ENCODE data around the gene COL24A1.

Gene COL24A1

DNA sequence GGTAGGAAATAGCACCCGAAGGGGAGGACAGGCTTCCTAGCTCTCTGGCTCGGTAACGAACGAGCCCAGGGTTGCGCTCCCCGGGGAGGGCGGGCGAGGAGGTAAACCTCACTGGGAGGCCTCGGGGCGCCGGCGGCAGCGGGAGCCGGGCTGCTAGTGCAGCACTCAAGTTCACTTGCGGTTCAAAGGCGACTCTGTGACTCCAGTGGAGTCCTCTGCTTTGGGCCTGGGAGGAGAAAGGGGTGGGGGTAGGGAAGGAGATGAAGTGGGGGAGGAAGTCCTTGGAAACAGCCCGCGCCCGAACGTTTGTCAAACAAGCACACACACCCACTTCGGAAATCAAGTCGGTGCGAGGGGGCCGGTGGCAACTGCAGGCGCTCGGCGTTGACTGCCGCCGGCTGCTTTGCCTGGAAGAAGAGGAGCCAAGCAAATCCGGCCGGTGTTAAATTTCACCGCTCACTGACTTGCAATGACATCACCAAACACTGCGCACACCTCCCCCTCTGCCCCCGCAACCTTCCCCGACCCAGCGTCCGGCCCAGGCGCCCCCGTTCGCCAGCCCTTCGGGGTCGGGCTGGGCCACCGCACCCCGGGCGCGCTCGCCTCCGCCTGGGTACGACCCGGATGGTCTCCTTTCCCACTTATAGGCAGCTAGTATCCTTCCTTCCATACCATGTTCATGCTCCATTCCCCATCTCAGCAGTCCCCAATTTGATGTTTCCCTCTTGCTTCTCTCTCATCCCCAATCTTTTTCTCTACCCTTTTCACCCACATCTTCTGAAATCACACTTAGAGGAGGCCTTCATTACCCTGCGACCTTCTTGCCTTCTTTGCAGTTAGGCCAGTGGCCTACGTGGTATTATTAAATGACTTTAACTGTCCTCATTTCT lies at the start of gene COL24A1:
COL24A1 (minus strand) TSS at position 207 of the 890 bp plus-strand sequence. CDS start 376 bp downstream, outside the sequence.
- no peak for DNase-seq

DNA sequence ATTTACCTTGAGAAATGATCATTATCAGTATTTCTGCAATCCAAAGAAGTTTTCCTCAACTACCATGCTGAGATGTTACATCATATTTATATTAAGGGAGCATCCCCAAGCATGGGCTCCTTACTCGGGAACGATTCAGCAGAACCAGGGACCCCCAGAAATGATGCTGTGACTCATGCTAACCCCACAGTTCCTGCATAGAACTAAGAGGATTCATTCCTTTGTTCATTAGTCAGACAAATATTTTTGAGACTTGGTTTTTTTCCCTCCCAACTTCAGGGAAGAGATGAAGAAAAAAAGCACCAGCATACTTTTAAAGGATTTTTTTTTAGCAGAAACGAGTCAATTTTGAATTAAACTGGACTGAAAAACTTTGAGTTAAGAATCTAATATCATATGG lies 49.2 kb upstream of the COL24A1 start:
- no peak for DNase-seq

DNA sequence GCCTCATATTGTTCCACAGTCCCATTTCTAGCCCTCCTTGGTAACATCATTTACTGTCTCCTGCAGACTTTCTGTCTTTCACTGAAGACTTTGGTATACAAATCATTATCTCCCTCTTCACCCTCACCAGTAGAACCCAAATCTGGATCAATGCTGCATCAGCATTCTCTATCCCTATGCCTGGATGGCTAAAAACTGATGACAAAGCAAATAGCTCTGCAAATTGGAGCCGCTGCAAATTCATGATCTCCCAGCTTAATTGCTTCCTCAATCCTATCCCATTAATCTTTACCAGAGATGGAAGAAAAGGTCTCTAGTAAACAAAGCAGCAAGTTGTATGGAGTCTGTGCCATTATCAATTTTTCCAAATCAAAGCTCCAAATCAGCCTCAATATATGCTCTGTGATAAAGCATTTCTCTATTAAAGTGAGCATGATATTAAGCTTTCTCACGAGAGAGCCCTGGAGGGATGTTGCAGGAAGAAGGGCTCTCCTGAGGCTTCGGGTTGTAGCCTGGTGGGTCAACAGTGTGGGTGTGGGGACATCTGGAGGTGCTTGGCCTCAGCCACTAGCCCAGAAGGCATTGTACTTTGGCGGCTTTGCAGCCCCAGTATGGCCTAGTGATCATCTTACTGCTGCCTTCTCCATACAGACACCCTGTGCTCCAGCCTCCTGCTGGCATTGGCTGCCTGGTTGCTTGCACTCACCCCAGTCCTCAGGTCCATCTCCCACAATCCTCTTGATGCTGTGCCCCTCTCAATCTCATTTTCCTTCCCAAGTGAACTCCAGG lies 46.2 kb upstream of the COL24A1 start:
- no peak for DNase-seq

DNA sequence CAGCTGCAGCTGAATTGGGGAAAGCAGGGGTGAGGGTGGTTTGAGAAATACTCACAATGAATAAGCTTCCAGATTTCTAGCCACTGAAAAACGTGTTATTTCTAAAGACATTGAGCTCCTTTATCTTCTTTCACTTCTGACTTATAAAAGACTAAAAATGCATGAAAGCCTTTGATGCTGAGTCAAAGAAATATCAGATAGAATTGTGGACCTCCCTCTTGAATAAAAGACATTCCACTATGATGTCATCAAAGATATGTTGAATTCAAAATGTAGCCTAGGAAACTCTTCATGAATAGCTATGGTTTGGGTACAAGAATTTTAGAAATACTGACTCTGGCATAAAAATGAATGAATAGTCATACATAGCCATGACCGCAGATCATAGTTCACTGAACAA lies 44.7 kb upstream of the COL24A1 start:
- DNase-seq = no peak

DNA sequence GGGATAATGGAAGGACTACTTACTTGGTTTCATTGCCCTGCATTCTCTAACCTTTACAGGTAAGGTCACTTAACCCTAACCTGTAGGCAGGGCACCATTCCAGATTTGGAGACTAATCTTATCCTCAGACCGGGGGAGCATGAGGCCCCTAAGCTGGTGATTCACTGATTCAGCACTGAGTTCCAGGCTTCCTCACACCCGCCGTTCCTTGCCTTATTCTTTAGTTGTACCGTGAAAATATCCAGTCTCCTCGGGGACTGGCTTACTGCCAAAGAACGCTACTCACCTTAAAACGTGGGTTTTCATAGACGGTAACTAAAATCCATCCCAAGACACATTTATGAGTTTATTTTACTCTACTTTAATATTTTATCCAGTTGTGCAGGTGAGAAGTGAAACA lies 44.3 kb upstream of the COL24A1 start:
- DNase-seq = no peak

DNA sequence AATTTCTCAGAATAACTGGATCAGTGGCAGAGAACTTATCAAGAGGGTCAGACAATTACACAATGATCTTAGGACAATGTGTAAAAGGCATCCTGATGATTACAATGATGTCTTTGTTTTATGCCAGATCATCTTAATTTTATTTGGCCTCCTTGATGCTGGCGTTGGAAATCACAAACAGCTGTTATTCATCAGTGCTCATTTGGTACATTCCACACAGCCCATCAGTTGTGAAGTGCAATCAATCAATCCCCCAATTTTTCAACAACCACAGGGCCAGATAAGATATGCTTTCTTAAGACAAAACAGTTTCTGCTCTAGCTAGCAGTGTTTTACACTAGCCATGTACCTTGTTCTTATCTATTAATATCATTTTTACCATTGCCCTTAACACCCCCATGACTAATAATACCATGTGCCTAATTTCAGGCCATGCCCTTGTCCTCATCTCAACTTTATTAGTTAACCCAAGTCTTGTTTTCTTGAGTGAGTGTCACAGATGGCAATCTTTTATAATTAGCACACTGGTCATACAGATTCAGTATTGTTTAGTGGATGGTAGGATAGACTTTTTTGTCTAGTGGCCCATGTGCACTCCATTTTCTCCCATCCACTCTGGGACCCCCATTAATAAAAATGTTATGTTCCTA lies 40.8 kb upstream of the COL24A1 start:
- DNase-seq = no peak

DNA sequence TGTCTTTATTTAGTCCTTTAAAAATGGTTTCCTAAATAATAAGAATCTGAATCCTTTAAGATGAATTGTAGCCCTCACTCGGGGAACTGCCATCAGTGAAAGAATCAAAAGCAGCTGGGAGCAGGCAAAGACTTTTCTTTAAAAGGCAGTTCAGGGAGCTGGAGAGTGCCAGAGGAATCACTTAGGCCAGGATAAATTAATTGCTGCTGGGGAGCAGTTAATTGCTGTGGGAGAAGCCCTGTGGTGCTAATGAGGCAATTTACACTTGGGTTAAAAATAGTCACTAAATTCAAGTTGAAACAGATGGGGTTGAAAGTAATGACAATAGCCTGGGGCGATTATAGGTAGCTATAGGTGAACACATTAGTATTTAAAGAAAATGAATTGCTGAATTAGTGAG lies 38.7 kb upstream of the COL24A1 start:
- peak; percentile 85 for DNase-seq

DNA sequence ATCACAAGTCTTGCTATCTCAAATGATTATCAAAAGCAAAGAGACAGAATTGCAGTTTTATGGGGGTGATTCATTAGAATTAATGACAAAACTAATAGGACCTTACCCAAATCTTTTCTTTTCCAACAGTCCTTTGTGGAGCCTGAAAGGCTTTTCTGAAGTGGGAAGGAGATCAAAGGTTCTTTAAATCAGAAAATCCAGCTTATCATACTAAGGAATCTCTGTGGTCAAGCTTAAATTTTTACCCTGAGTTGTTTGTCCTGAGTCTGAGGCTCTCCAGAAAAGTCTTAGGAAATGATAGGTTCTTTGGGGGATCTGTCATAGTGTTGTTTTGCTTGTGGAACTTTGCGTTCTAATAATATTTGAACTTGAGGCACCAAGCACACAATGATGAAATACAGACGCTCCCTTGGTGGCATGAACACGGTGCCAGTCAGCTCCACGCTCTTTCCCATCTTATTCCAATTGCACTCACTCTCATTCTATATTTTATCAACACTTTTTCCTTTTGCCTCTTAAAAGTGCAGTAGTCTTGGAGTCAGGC lies 38.0 kb upstream of the COL24A1 start:
- no peak for DNase-seq

DNA sequence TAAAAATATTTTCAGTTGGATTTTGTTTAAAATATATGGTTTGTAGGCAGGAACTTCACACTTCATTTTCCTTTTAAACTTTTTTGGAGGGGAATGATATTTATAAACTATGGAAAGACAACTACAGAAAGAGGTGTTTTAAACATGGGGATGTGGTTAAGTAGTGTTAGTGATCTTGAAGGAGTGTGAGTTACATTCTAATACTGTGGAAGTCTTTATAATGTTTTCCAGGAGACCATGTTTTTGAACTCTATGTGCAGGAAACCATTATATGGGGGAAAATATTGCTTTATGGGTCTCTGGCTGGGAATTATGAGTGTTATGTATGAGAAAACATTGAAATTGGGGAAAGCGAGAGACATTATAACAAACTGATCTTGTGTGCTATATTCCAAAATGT lies 35.8 kb upstream of the COL24A1 start:
- DNase-seq = no peak

DNA sequence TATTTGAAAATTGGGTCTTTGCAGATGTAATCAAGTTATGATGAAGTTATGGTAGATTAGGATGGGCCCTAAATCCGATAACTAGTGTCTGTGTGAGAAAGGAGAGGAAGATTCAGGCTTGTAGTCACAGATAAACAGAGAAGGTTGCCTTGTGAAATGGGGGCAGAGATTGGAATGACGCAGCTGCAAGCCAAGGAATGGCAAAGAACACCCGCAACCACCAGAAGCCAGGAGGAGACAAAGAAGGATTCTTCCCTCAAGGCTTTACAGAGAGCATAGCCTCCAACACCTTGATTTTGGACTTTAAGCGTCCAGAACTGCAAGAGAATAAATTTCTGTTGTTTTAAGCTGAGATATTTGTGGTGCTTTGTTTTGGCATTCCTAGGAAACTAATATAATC lies 35.4 kb upstream of the COL24A1 start:
- DNase-seq = no peak

DNA sequence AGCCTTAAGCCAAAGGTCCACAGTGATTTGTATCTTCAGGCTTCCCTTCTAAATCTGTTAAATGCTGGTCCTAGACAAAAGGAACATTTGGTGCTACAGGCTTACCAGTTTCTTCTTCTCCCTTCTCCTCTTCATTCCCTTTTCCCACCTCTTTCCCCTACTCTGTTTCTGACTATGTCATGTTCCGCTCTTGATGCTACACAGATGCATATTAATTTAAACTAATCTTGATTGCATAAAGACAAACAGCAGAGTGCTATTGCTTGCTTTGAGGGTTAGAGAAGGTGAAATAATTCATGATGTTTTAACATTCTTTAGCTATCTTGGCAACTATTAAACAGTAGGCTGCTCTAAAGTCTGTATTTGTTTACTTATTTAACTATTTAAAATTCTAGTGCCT lies 34.3 kb upstream of the COL24A1 start:
- no peak for DNase-seq

DNA sequence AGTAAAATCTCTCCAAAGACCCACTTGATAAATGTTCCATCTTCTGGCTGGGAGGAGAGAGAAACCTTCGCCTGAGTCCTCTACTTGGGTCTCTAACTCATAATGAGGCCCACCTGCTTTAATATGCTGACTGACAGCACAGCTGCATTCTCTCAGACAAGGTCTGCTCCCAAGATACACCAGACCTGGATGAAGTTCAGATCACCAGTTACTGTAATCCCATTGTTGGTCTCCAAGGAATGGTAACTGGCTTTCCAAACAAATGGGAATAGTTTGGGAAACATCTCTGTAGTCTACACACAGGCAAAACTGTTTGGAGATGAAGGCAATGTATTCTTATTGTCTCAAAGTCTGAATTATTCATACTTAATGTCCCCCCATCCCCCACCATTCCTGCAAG lies 27.9 kb upstream of the COL24A1 start:
- no peak for DNase-seq

DNA sequence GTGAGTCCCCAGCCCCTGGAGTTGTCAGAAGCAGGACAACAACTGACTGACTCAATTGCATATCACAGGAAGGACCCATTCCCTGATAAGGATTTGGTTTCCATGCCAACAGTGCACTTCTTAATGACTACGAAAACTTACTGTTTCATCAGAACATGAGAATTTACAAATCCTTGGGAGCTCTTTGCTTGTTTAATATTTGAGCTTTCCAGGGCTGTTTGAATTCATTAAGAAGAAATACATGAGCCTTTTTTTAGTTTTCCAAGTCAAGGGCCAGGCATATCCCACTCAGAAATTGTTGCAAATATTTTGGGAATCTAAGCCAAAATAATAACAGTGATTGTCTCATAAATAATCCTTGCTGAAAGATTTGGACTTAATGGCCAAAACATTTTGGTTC lies 27.2 kb upstream of the COL24A1 start:
- DNase-seq = no peak

DNA sequence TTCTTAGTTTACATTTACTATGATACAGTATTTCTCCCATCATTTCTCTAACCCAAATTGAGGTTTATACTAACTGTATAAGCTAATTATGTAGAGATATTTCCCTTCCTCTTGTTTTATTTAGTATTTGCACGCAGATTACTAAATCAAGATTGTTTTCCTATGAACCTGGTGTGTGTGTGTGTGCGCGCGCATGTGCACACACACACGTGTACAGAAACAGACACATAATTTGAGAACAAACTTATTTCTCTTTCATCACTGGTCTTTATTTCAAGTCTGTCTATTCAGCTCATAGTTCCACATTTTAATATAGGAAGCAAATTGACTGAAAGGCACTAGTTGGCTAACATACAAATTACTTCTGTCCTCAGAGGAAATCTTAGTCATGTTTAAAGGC lies 19.7 kb upstream of the COL24A1 start:
- DNase-seq = no peak

DNA sequence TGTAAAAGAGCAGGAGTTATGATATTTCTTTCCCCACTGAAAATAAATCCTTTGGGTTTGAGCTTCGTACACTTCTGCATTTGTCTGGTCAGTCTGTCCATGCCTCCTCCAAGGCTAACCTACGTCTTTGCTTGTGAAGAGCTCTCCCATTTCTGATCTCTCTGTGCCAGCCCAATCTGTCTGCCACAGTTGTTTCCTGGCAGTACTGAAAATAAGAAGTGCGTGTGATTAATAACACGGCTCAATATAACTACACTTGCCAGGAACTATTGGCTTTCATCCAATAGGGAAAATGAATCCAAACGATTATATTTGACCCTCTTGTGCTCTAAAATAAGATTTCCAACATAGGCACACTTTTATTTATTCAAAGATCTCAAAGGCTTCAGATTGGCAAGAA lies 19.2 kb upstream of the COL24A1 start:
- DNase-seq = no peak

DNA sequence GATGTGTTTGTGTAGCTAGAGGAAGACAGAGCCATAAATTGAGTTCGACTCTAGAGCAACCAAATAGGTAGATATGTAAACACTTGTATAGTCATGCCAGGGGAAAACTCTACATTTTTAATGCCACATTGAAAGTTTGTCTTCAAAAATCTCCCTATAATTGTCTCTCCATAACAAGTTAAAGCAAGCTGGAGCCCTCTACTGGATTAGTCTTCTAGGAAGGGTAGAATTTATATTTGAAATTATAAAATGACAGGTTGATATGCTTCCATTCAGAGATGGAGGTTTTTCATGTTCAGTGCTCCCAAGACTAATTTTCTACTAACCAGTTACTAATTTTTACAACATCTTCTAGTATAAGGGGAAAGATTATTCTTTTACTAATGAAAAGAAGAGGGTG lies 13.1 kb upstream of the COL24A1 start:
- DNase-seq = no peak

DNA sequence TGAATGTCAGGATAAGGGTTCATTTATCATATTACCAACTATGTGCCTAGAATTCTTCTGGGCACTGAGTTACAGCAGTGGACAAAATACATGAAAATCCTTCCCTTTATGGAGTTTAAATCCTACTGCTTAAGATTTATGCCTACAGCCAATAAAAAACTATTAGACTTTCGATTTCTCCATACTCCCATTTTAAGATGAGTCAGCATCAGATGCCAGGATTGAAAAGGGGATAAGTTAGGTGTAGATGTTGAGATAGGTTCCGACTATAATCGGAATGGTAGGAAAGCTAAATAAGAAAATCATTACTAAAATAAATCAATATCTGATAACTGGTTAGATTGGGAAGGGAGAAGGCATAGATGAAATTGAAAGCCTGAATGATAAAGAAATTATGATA lies 3.2 kb upstream of the COL24A1 start:
- DNase-seq = no peak

DNA sequence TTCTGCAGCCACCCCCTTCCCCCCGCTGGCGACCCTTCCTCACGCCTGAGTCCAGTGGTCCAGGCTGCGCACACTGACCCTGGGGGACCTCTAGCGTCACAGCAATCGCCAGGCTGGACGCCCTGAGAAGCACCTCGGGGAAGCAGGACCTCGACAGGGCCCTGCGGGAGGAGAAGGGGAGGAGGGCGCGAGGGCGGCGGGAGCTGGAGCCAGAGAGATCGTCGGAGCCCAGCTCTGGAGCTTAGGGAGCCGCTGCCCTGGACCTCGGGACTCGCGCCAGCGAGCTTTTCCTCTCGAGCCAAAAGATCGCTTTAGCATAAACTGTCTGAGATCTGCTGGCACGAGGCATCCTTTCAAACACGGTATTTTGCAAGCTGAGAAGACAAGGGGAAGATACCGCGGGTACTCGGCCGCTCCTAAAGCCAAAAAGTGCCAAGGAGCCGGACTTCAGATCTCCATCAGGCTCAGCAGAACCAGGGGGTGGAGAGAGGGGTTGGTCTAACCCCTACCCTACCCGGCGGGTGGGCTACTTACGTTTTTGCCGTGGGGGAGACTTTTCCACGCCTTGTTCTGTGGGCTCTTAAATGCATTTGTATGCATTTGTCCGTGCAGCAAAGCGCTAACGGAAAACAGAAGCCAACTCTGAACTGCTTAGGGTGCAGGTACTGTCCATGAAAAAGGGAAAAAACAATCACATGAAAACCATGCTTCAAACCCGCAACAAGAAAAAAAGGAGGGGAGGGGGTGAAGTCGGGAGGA lies 586 bp downstream of the COL24A1 start:
- no peak for DNase-seq

DNA sequence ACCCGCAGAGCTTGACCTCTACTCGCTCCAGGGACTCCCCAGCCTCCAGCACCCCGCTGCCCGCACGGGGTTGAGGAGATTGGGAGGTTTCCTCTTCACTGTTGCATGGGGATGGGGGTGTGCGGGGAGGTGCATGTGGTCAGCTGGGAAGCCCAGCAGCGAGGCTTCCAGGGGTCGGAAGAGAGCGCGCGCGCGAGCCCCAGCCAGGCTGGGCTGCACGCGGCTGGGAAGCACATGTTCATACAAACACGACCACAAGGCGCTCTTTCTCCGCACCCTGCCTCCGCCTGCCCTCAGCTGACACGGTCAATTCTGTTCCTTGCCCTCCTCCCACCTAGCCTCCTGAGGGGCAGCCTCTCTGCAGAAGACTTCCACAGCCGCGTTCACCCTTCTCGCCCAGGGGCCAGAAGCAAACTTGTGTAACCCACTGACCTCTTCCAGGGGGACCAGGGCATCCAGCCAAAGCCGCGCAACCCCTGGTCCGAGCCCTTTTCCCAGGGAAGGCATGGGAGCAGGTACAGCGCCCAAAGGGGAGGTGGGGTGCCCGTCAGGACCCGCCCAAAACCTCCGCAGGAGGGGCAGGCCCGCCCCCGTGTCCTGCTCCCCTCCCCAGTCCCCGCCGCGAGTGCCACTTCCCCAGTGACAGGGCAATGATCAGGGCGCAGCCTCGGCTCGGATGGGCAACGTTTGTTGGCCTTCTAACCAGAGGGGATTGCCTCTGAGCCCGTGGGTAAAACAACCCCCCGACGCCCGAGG lies 1.3 kb downstream of the COL24A1 start:
- no peak for DNase-seq

DNA sequence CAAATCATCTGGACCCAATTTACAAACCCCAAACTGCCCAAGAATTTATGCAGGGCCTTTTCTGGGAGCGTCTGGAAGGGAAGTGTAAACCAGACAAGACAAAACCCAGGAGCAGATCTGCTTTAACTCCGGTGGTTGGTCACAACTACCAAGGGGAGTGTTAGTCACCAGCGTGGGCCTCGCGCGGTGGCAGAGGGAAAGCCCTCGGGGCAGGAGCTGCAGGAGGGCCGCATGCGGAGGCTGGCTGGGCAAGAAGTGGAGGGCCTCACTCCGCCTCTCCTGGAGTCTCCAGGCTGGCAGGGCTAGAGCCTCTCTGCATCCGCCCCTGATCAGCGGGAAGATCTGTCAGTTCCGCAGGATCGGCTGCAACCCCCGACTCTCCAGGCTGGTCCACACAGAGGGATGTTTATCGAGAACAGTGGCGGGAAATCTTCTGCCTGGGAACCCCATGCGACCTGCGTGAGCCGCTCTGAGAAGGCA lies 2.0 kb downstream of the COL24A1 start:
- DNase-seq = no peak

DNA sequence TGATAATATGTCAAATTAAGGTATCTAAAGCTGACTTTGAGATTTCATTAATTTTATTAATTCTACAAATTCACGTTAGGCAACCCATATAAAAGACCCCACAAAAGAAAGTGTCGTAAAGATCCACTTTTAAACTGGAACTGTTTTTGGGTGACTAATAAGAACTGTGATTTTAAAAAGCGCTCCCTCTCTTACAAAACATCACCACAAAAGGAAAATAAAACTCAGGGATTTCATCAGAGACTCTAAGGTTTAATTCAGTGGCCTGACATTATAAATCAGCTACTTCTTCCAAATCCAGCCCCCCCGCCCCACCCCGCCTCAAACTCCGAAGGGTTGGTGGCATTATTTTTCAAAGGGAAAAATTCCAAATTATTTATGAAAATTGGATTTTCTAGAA lies 2.7 kb downstream of the COL24A1 start:
- no peak for DNase-seq

DNA sequence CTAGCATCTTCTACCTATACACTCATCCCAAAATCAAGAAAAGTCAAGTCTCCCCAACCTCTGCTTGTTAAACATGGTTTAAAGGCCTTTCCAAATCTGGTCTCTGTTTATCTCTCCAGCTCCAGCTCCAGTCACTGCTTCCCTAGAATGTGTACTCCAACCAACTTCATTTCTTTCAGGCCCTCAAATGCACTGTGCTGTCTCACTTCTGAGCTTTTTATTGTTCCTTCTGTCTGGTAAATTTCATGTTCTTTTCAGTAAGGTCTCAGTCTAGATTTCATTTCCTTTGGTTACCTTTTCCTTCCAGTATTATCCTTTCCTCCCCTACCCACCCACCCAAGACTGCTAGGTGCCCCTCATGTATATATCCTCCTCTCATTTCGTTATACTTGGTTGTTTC lies 3.7 kb downstream of the COL24A1 start:
- no peak for DNase-seq

Measured in NCI-H1417 treated with DMSO at 0.1 percent for 48 hours (cell line).